HepG2 (cell line): ENCODE measurements around the gene TMEM121. TPM values are rescaled to one million over a fixed set of nuclear protein-coding genes. Genes with fewer than 3 reads are reported as not detected.
A peak's percentile ranks its signal among the peaks of the same experiment; 100 is the strongest.

Experiments
- HOXA9 ChIP-seq: sonication (generic); formaldehyde crosslinking; IDR thresholded peaks from 2 replicates; pipeline ENCODE4 v1.8.1; 2022; ENCODE audit warnings: missing genetic modification reagents, mild to moderate bottlenecking, moderate library complexity, borderline replicate concordance
- MAZ ChIP-seq, 2 experiments: sonication (generic) in 1 of 2; formaldehyde crosslinking in 1 of 2; IDR thresholded peaks; 2 replicates each; pipeline versions ENCODE4 v1.5.0 to v1.6.1; 2012 to 2020; ENCODE audit warnings: low read depth in 2 of 2, mild to moderate bottlenecking in 2 of 2, borderline replicate concordance in 1 of 2, improper control_type of control experiment in 1 of 2, low read length in 1 of 2, missing genetic modification reagents in 1 of 2, moderate library complexity in 1 of 2
- PATZ1 ChIP-seq: sonication (generic); formaldehyde crosslinking; IDR thresholded peaks from 2 replicates; pipeline ENCODE4 v1.4.0; 2020; ENCODE audit warnings: missing genetic modification reagents
- ZNF335 ChIP-seq: sonication (generic); formaldehyde crosslinking; IDR thresholded peaks from 2 replicates; pipeline ENCODE4 v1.4.0; 2020; ENCODE audit warnings: missing genetic modification reagents
- polyA plus RNA-seq, 8 experiments: library from polyadenylated mRNA; depleted of rRNA in 3 of 8; stranded (reverse) in 7 of 8; unstranded in 1 of 8; fragments of >200 nt; fragmentation: Illumina TruSeq in 4 of 8; extraction: Trizol in 4 of 8; gene quantifications; 2 replicates each; pipeline versions ENCODE4 v1.2.1 to v1.2.3, GENCODE V29; 2011 to 2016; ENCODE audit warnings: low read depth in 4 of 8, missing spikeins in 1 of 8, mixed read lengths in 1 of 8; ENCODE audit not compliant: insufficient read depth in 1 of 8
- total RNA-seq, 5 experiments: library from RNA; depleted of rRNA; stranded (reverse); fragments of >200 nt; fragmentation: Illumina TruSeq; extraction: Trizol; gene quantifications; 2 replicates each; pipeline ENCODE4 v1.2.3, GENCODE V29; 2016; ENCODE audit warnings: low read depth in 1 of 5
- TF ChIP-seq, protein P1 (sequence below): sonication (generic); formaldehyde crosslinking; IDR thresholded peaks from 2 replicates; pipeline ENCODE4 v1.4.0; 2020; ENCODE audit warnings: missing genetic modification reagents
- TF ChIP-seq, protein P2 (sequence below): sonication (generic); formaldehyde crosslinking; conservative IDR thresholded peaks from 2 replicates; pipeline ENCODE4 v1.4.0; 2020; ENCODE audit warnings: missing genetic modification reagents
- TF ChIP-seq, protein P3 (sequence below): fragments of 450-650 bp; IDR thresholded peaks from 2 replicates; pipeline ENCODE4 v1.6.1; 2017; ENCODE audit warnings: mild to moderate bottlenecking
- TF ChIP-seq, protein P4 (sequence below): sonication (generic); formaldehyde crosslinking; IDR thresholded peaks from 2 replicates; pipeline ENCODE4 v1.5.1; 2020; ENCODE audit warnings: mild to moderate bottlenecking, missing genetic modification reagents, moderate library complexity

The TMEM121 gene
- total and polyA plus RNA-seq, 2 of the 13 experiments (the other 11 are each of a cell fraction or from before 2014, with no cell fraction given): 6.6 to 19.0 TPM

- TF ChIP-seq, protein P1, sequence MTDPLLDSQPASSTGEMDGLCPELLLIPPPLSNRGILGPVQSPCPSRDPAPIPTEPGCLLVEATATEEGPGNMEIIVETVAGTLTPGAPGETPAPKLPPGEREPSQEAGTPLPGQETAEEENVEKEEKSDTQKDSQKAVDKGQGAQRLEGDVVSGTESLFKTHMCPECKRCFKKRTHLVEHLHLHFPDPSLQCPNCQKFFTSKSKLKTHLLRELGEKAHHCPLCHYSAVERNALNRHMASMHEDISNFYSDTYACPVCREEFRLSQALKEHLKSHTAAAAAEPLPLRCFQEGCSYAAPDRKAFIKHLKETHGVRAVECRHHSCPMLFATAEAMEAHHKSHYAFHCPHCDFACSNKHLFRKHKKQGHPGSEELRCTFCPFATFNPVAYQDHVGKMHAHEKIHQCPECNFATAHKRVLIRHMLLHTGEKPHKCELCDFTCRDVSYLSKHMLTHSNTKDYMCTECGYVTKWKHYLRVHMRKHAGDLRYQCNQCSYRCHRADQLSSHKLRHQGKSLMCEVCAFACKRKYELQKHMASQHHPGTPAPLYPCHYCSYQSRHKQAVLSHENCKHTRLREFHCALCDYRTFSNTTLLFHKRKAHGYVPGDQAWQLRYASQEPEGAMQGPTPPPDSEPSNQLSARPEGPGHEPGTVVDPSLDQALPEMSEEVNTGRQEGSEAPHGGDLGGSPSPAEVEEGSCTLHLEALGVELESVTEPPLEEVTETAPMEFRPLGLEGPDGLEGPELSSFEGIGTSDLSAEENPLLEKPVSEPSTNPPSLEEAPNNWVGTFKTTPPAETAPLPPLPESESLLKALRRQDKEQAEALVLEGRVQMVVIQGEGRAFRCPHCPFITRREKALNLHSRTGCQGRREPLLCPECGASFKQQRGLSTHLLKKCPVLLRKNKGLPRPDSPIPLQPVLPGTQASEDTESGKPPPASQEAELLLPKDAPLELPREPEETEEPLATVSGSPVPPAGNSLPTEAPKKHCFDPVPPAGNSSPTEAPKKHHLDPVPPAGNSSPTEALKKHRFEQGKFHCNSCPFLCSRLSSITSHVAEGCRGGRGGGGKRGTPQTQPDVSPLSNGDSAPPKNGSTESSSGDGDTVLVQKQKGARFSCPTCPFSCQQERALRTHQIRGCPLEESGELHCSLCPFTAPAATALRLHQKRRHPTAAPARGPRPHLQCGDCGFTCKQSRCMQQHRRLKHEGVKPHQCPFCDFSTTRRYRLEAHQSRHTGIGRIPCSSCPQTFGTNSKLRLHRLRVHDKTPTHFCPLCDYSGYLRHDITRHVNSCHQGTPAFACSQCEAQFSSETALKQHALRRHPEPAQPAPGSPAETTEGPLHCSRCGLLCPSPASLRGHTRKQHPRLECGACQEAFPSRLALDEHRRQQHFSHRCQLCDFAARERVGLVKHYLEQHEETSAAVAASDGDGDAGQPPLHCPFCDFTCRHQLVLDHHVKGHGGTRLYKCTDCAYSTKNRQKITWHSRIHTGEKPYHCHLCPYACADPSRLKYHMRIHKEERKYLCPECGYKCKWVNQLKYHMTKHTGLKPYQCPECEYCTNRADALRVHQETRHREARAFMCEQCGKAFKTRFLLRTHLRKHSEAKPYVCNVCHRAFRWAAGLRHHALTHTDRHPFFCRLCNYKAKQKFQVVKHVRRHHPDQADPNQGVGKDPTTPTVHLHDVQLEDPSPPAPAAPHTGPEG (CRISPR knock-in tag): peak; percentile 67; the same call in 1 of the 2 replicates
- TF ChIP-seq, protein P2, sequence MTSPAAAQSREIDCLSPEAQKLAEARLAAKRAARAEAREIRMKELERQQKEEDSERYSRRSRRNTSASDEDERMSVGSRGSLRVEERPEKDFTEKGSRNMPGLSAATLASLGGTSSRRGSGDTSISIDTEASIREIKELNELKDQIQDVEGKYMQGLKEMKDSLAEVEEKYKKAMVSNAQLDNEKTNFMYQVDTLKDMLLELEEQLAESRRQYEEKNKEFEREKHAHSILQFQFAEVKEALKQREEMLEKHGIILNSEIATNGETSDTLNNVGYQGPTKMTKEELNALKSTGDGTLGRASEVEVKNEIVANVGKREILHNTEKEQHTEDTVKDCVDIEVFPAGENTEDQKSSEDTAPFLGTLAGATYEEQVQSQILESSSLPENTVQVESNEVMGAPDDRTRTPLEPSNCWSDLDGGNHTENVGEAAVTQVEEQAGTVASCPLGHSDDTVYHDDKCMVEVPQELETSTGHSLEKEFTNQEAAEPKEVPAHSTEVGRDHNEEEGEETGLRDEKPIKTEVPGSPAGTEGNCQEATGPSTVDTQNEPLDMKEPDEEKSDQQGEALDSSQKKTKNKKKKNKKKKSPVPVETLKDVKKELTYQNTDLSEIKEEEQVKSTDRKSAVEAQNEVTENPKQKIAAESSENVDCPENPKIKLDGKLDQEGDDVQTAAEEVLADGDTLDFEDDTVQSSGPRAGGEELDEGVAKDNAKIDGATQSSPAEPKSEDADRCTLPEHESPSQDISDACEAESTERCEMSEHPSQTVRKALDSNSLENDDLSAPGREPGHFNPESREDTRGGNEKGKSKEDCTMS (CRISPR knock-in tag): no peak
- TF ChIP-seq MAZ (IDR thresholded peaks at IDR 0.05; ENCODE audit: borderline replicate concordance, low read depth, low read length) (no peak), MAZ (CRISPR knock-in tag; IDR thresholded peaks at IDR 0.05; ENCODE audit: low read depth) (peak; percentile 71; the same call in 1 of the 2 replicates), PATZ1 (CRISPR knock-in tag) (peak; percentile 90), ZNF335 (CRISPR knock-in tag) (no peak), HOXA9 (peak; percentile 56; the same call in 1 of the 2 replicates)
- TF ChIP-seq, protein P3, sequence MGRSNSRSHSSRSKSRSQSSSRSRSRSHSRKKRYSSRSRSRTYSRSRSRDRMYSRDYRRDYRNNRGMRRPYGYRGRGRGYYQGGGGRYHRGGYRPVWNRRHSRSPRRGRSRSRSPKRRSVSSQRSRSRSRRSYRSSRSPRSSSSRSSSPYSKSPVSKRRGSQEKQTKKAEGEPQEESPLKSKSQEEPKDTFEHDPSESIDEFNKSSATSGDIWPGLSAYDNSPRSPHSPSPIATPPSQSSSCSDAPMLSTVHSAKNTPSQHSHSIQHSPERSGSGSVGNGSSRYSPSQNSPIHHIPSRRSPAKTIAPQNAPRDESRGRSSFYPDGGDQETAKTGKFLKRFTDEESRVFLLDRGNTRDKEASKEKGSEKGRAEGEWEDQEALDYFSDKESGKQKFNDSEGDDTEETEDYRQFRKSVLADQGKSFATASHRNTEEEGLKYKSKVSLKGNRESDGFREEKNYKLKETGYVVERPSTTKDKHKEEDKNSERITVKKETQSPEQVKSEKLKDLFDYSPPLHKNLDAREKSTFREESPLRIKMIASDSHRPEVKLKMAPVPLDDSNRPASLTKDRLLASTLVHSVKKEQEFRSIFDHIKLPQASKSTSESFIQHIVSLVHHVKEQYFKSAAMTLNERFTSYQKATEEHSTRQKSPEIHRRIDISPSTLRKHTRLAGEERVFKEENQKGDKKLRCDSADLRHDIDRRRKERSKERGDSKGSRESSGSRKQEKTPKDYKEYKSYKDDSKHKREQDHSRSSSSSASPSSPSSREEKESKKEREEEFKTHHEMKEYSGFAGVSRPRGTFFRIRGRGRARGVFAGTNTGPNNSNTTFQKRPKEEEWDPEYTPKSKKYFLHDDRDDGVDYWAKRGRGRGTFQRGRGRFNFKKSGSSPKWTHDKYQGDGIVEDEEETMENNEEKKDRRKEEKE: no peak
- TF ChIP-seq, protein P4, sequence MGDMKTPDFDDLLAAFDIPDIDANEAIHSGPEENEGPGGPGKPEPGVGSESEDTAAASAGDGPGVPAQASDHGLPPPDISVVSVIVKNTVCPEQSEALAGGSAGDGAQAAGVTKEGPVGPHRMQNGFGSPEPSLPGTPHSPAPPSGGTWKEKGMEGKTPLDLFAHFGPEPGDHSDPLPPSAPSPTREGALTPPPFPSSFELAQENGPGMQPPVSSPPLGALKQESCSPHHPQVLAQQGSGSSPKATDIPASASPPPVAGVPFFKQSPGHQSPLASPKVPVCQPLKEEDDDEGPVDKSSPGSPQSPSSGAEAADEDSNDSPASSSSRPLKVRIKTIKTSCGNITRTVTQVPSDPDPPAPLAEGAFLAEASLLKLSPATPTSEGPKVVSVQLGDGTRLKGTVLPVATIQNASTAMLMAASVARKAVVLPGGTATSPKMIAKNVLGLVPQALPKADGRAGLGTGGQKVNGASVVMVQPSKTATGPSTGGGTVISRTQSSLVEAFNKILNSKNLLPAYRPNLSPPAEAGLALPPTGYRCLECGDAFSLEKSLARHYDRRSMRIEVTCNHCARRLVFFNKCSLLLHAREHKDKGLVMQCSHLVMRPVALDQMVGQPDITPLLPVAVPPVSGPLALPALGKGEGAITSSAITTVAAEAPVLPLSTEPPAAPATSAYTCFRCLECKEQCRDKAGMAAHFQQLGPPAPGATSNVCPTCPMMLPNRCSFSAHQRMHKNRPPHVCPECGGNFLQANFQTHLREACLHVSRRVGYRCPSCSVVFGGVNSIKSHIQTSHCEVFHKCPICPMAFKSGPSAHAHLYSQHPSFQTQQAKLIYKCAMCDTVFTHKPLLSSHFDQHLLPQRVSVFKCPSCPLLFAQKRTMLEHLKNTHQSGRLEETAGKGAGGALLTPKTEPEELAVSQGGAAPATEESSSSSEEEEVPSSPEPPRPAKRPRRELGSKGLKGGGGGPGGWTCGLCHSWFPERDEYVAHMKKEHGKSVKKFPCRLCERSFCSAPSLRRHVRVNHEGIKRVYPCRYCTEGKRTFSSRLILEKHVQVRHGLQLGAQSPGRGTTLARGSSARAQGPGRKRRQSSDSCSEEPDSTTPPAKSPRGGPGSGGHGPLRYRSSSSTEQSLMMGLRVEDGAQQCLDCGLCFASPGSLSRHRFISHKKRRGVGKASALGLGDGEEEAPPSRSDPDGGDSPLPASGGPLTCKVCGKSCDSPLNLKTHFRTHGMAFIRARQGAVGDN (CRISPR knock-in tag): peak; percentile 69
Observed at GRCh38 chr14:105527826-105528585, 1.6 kb downstream of the TMEM121 start (continued).
